HFFc6 (cell line): ENCODE measurements around the gene GDF9. TPM values are rescaled to one million over a fixed set of nuclear protein-coding genes. Genes with fewer than 3 reads are reported as not detected.

ENCODE experiments used
- DNase-seq: peaks from one replicate; pipeline ENCODE4 v3.0.0-alpha.2; 2018
- H3K27ac Mint-ChIP-seq: 2 replicates; pipeline ENCODE4 v1.8.0; 2020; ENCODE audit warnings: mild to moderate bottlenecking, mixed read lengths
- H3K27me3 Mint-ChIP-seq: 2 replicates; pipeline ENCODE4 v1.8.0; 2021; ENCODE audit warnings: mild to moderate bottlenecking, moderate library complexity, mixed read lengths; ENCODE audit not compliant: insufficient read depth
- H3K36me3 Mint-ChIP-seq: 2 replicates; pipeline ENCODE4 v1.8.0; 2021; ENCODE audit warnings: low read depth, mixed read lengths
- H3K4me1 Mint-ChIP-seq: 2 replicates; pipeline ENCODE4 v1.8.0; 2020; ENCODE audit warnings: low read depth, mixed read lengths
- H3K4me3 Mint-ChIP-seq: 2 replicates; pipeline ENCODE4 v1.8.0; 2020; ENCODE audit warnings: mild to moderate bottlenecking, moderate library complexity, mixed read lengths
- H3K9me3 Mint-ChIP-seq: 2 replicates; pipeline ENCODE4 v1.8.0; 2020; ENCODE audit warnings: mild to moderate bottlenecking, mixed read lengths
- CTCF ChIP-seq: fragments of 200-600 bp; sonication (generic); IDR thresholded peaks from 2 replicates; pipeline ENCODE4 v1.5.0; 2021; ENCODE audit warnings: antibody characterized with exemption, mild to moderate bottlenecking
- total RNA-seq, 6 experiments: library from RNA; stranded (reverse); fragmentation: NEBNext Ultra II Directional; extraction: Animal tissue kit (Norgen Biotek cat#: 25700); gene quantifications; 2 replicates in 1 of 6; 3 replicates in 5 of 6; pipeline ENCODE4 v1.2.3, GENCODE V29; 2021

GDF9 gene
- total RNA-seq, 6 experiments from 2014 or later, result 0.09 to 0.14 (median 0.12) TPM; not detected in 3

- no peaks in the 10 kb centered on the region for H3K9me3 Mint-ChIP-seq
- no peaks in the 10 kb centered on the region for H3K27me3 Mint-ChIP-seq
- H3K36me3 Mint-ChIP-seq, result peaks cover 39% of the 10 kb centered on the region
- peaks cover 24% of the 10 kb centered on the region for H3K4me1 Mint-ChIP-seq
- DNase-seq, result peak; percentile 71
- peak; percentile 83 for TF ChIP-seq CTCF
- no peak overlapping the region for H3K4me3 Mint-ChIP-seq
- H3K27ac Mint-ChIP-seq, result peak overlapping the region; percentile 50; the same call in 1 of the 2 replicates
Measured at GRCh38 chr5:132883261-132883834, 17.1 kb upstream of the GDF9 start.

GRCh38 chr5:132877938-132878337 lies 11.7 kb upstream of the GDF9 start:
- peak overlapping the region; percentile 31; the same call in 1 of the 2 replicates for H3K27ac Mint-ChIP-seq

GRCh38 chr5:132877466-132877865 lies 11.2 kb upstream of the GDF9 start:
- no peak for DNase-seq
- no peaks in the 10 kb centered on the region for H3K9me3 Mint-ChIP-seq
- H3K27me3 Mint-ChIP-seq, result no peaks in the 10 kb centered on the region
- H3K4me1 Mint-ChIP-seq, result peaks cover 37% of the 10 kb centered on the region
- H3K4me3 Mint-ChIP-seq, result no peak overlapping the region
- no peak for TF ChIP-seq CTCF
- peak overlapping the region; percentile 31; the same call in 1 of the 2 replicates for H3K27ac Mint-ChIP-seq
- peaks cover 35% of the 10 kb centered on the region for H3K36me3 Mint-ChIP-seq

More at GRCh38 chr5:132877938-132878337, 11.7 kb upstream of the GDF9 start:
- peak; percentile 43 for DNase-seq
- no peak overlapping the region for H3K4me3 Mint-ChIP-seq
- peaks cover 35% of the 10 kb centered on the region for H3K36me3 Mint-ChIP-seq
- peaks cover 38% of the 10 kb centered on the region for H3K4me1 Mint-ChIP-seq
- no peaks in the 10 kb centered on the region for H3K9me3 Mint-ChIP-seq
- no peak for TF ChIP-seq CTCF
- H3K27me3 Mint-ChIP-seq, result no peaks in the 10 kb centered on the region

GRCh38 chr5:132876020-132876759 lies 9.9 kb upstream of the GDF9 start:
- H3K27ac Mint-ChIP-seq, result peak overlapping the region; percentile 67; the same call in 1 of the 2 replicates

GRCh38 chr5:132873930-132874271 lies 7.6 kb upstream of the GDF9 start:
- no peak overlapping the region; the same call in 1 of the 2 replicates for H3K4me3 Mint-ChIP-seq
- H3K27me3 Mint-ChIP-seq, result peaks cover 1% of the 10 kb centered on the region; the same call in 1 of the 2 replicates
- DNase-seq, result no peak
- H3K4me1 Mint-ChIP-seq, result peaks cover 38% of the 10 kb centered on the region
- H3K36me3 Mint-ChIP-seq, result peaks cover 25% of the 10 kb centered on the region
- H3K9me3 Mint-ChIP-seq, result no peaks in the 10 kb centered on the region
- TF ChIP-seq CTCF, result no peak
- H3K27ac Mint-ChIP-seq, result peak overlapping the region; percentile 57; the same call in 1 of the 2 replicates

More at GRCh38 chr5:132876020-132876759, 9.9 kb upstream of the GDF9 start:
- no peaks in the 10 kb centered on the region for H3K27me3 Mint-ChIP-seq
- no peak for TF ChIP-seq CTCF
- peak overlapping the region; percentile 30; the same call in 1 of the 2 replicates for H3K4me3 Mint-ChIP-seq
- H3K4me1 Mint-ChIP-seq, result peaks cover 37% of the 10 kb centered on the region
- H3K36me3 Mint-ChIP-seq, result peaks cover 37% of the 10 kb centered on the region
- no peaks in the 10 kb centered on the region for H3K9me3 Mint-ChIP-seq
- peak; percentile 60 for DNase-seq
